ENCODE measurements around the gene SYNPO2L. TPM values are rescaled to one million over a fixed set of nuclear protein-coding genes. Genes with fewer than 3 reads are reported as not detected.

SYNPO2L gene
- total RNA-seq, 1 donor from 2014 or later = 17.2 TPM

- no peak overlapping the region for H3K9ac ChIP-seq (ENCODE audit: low read depth in 1 of 3, low read length in 3 of 3)
- no peaks in the 10 kb centered on the region for H3K9me3 ChIP-seq (ENCODE audit: control insufficient read depth in 3 of 3, low read length in 3 of 3)
- H3K27ac ChIP-seq (ENCODE audit: low read depth, low read length) = peak overlapping the region; percentile 96
- no peak overlapping the region for H3K4me3 ChIP-seq (ENCODE audit: low read length in 3 of 3)
- H3K4me1 ChIP-seq (ENCODE audit: control insufficient read depth in 3 of 3, insufficient read depth in 3 of 3, low read length in 3 of 3) = peaks cover 30 to 53% (median 53%) of the 10 kb centered on the region in 3 donors
- H3K27me3 ChIP-seq (ENCODE audit: control insufficient read depth in 3 of 3, insufficient read depth in 3 of 3, low read length in 3 of 3) = no peaks in the 10 kb centered on the region
- H3K36me3 ChIP-seq (ENCODE audit: control insufficient read depth in 3 of 3, insufficient read depth in 3 of 3, low read length in 3 of 3) = peaks cover 3 to 12% (median 10%) of the 10 kb centered on the region in 3 donors
Observed at GRCh38 chr10:73643362-73643761, 12.5 kb downstream of the SYNPO2L start.

- peak within 1 kb of the TSS; percentile 87 to 98 (median 95) for H3K9ac ChIP-seq (ENCODE audit: low read depth in 1 of 3, low read length in 3 of 3)
- H3K36me3 ChIP-seq (ENCODE audit: control insufficient read depth in 3 of 3, insufficient read depth in 3 of 3, low read length in 3 of 3) = peaks cover 0 to 19% (median 14%) of the 10 kb centered on the region in 3 donors
- peak within 1 kb of the TSS; percentile 94 for H3K27ac ChIP-seq (ENCODE audit: low read depth, low read length)
- H3K9me3 ChIP-seq (ENCODE audit: control insufficient read depth in 3 of 3, low read length in 3 of 3) = no peaks in the 10 kb centered on the region
- H3K27me3 ChIP-seq (ENCODE audit: control insufficient read depth in 3 of 3, insufficient read depth in 3 of 3, low read length in 3 of 3) = no peaks in the 10 kb centered on the region
- H3K4me3 ChIP-seq (ENCODE audit: low read length in 3 of 3) = peak within 1 kb of the TSS; percentile 90 to 93 (median 91)
- peaks cover 28 to 46% (median 44%) of the 10 kb centered on the region in 3 donors for H3K4me1 ChIP-seq (ENCODE audit: control insufficient read depth in 3 of 3, insufficient read depth in 3 of 3, low read length in 3 of 3)
Observed at GRCh38 chr10:73641328-73642060, 14.3 kb downstream of the SYNPO2L start, which contains the start of gene MYOZ1. MYOZ1 (minus strand) TSS chr10:73641474; CDS start chr10:73640017, 1,457 bp downstream.

- Histone ChIP-seq H3K9ac (ENCODE audit: low read depth in 1 of 3, low read length in 3 of 3) (peak overlapping the region; percentile 87 to 98 (median 95)), H3K9me3 (ENCODE audit: control insufficient read depth in 3 of 3, low read length in 3 of 3) (no peaks in the 10 kb centered on the region), H3K4me1 (ENCODE audit: control insufficient read depth in 3 of 3, insufficient read depth in 3 of 3, low read length in 3 of 3) (peaks cover 27 to 47% (median 43%) of the 10 kb centered on the region in 3 donors), H3K4me3 (ENCODE audit: low read length in 3 of 3) (peak overlapping the region; percentile 90 to 93 (median 91)), H3K27me3 (ENCODE audit: control insufficient read depth in 3 of 3, insufficient read depth in 3 of 3, low read length in 3 of 3) (no peaks in the 10 kb centered on the region), H3K27ac (ENCODE audit: low read depth, low read length) (peak overlapping the region; percentile 94), H3K36me3 (ENCODE audit: control insufficient read depth in 3 of 3, insufficient read depth in 3 of 3, low read length in 3 of 3) (peaks cover 3 to 22% (median 21%) of the 10 kb centered on the region in 3 donors)
Observed at GRCh38 chr10:73639286-73639685, 16.5 kb downstream of the SYNPO2L start.

DNA sequence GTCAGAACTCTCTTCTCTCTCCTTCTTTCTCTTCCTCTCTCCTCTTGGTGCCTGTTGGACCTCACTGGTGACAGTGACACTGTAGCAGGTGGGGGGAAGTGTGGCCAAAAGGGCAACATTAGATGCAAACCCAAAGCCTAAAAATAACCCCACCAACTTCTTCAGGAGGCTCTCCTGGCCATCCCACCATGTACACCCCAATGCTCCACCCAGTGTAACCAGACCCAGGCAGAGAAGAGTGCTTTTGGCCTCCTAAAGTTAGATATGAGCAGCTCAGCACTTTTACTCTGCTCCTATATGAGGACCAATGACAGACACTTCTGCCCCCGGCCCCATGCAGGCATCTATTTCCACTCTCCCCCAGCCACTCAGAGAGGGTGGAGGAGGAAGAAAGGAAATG, 20.0 kb downstream of the SYNPO2L start:
- peaks cover 25 to 48% (median 40%) of the 10 kb centered on the region in 3 donors for H3K36me3 ChIP-seq (ENCODE audit: control insufficient read depth in 3 of 3, insufficient read depth in 3 of 3, low read length in 3 of 3)
- peak overlapping the region; percentile 60 to 66 (median 60) for H3K4me3 ChIP-seq (ENCODE audit: low read length in 3 of 3)
- H3K9ac ChIP-seq (ENCODE audit: low read depth in 1 of 3, low read length in 3 of 3) = peak overlapping the region; percentile 68 to 73 (median 69)
- H3K9me3 ChIP-seq (ENCODE audit: control insufficient read depth in 3 of 3, low read length in 3 of 3) = no peaks in the 10 kb centered on the region
- H3K27ac ChIP-seq (ENCODE audit: low read depth, low read length) = peak overlapping the region; percentile 90
- H3K4me1 ChIP-seq (ENCODE audit: control insufficient read depth in 3 of 3, insufficient read depth in 3 of 3, low read length in 3 of 3) = peaks cover 24 to 38% (median 29%) of the 10 kb centered on the region in 3 donors
- H3K27me3 ChIP-seq (ENCODE audit: control insufficient read depth in 3 of 3, insufficient read depth in 3 of 3, low read length in 3 of 3) = no peaks in the 10 kb centered on the region

GRCh38 chr10:73634421-73634820, 21.4 kb downstream of the SYNPO2L start:
- Histone ChIP-seq H3K27me3 (ENCODE audit: control insufficient read depth in 3 of 3, insufficient read depth in 3 of 3, low read length in 3 of 3) (no peaks in the 10 kb centered on the region), H3K9ac (ENCODE audit: low read depth in 1 of 3, low read length in 3 of 3) (peak overlapping the region; percentile 40 to 73 (median 69)), H3K27ac (ENCODE audit: low read depth, low read length) (peak overlapping the region; percentile 90), H3K36me3 (ENCODE audit: control insufficient read depth in 3 of 3, insufficient read depth in 3 of 3, low read length in 3 of 3) (peaks cover 25 to 43% (median 32%) of the 10 kb centered on the region in 3 donors), H3K9me3 (ENCODE audit: control insufficient read depth in 3 of 3, low read length in 3 of 3) (no peaks in the 10 kb centered on the region), H3K4me1 (ENCODE audit: control insufficient read depth in 3 of 3, insufficient read depth in 3 of 3, low read length in 3 of 3) (peaks cover 24 to 38% (median 29%) of the 10 kb centered on the region in 3 donors), H3K4me3 (ENCODE audit: low read length in 3 of 3) (peak overlapping the region in 2 of 3 donors; percentile 29 to 60)

- Histone ChIP-seq H3K9me3 (ENCODE audit: control insufficient read depth in 3 of 3, low read length in 3 of 3) (no peaks in the 10 kb centered on the region), H3K36me3 (ENCODE audit: control insufficient read depth in 3 of 3, insufficient read depth in 3 of 3, low read length in 3 of 3) (peaks cover 18 to 27% (median 21%) of the 10 kb centered on the region in 3 donors), H3K4me3 (ENCODE audit: low read length in 3 of 3) (no peak overlapping the region), H3K27me3 (ENCODE audit: control insufficient read depth in 3 of 3, insufficient read depth in 3 of 3, low read length in 3 of 3) (no peaks in the 10 kb centered on the region), H3K4me1 (ENCODE audit: control insufficient read depth in 3 of 3, insufficient read depth in 3 of 3, low read length in 3 of 3) (peaks cover 3 to 33% (median 10%) of the 10 kb centered on the region in 3 donors), H3K9ac (ENCODE audit: low read depth in 1 of 3, low read length in 3 of 3) (no peak overlapping the region), H3K27ac (ENCODE audit: low read depth, low read length) (peak overlapping the region; percentile 11)
Observed at GRCh38 chr10:73629165-73629564, 26.7 kb downstream of the SYNPO2L start.

- Histone ChIP-seq H3K9me3 (ENCODE audit: control insufficient read depth in 3 of 3, low read length in 3 of 3) (no peaks in the 10 kb centered on the region), H3K4me3 (ENCODE audit: low read length in 3 of 3) (no peak overlapping the region), H3K36me3 (ENCODE audit: control insufficient read depth in 3 of 3, insufficient read depth in 3 of 3, low read length in 3 of 3) (peaks cover 11 to 20% (median 14%) of the 10 kb centered on the region in 3 donors), H3K9ac (ENCODE audit: low read depth in 1 of 3, low read length in 3 of 3) (no peak overlapping the region), H3K27ac (ENCODE audit: low read depth, low read length) (peak overlapping the region; percentile 11), H3K27me3 (ENCODE audit: control insufficient read depth in 3 of 3, insufficient read depth in 3 of 3, low read length in 3 of 3) (no peaks in the 10 kb centered on the region), H3K4me1 (ENCODE audit: control insufficient read depth in 3 of 3, insufficient read depth in 3 of 3, low read length in 3 of 3) (peaks cover 3 to 26% (median 6%) of the 10 kb centered on the region in 3 donors)
Observed at GRCh38 chr10:73628405-73628804, 27.4 kb downstream of the SYNPO2L start.

- Histone ChIP-seq H3K4me3 (ENCODE audit: low read length in 3 of 3) (peak overlapping the region in 1 of 3 donors; percentile 26), H3K36me3 (ENCODE audit: control insufficient read depth in 3 of 3, insufficient read depth in 3 of 3, low read length in 3 of 3) (peaks cover 11 to 16% (median 11%) of the 10 kb centered on the region in 3 donors), H3K4me1 (ENCODE audit: control insufficient read depth in 3 of 3, insufficient read depth in 3 of 3, low read length in 3 of 3) (peaks cover 3 to 24% (median 6%) of the 10 kb centered on the region in 3 donors), H3K27me3 (ENCODE audit: control insufficient read depth in 3 of 3, insufficient read depth in 3 of 3, low read length in 3 of 3) (no peaks in the 10 kb centered on the region), H3K9me3 (ENCODE audit: control insufficient read depth in 3 of 3, low read length in 3 of 3) (no peaks in the 10 kb centered on the region), H3K9ac (ENCODE audit: low read depth in 1 of 3, low read length in 3 of 3) (no peak overlapping the region), H3K27ac (ENCODE audit: low read depth, low read length) (no peak overlapping the region)
Observed at GRCh38 chr10:73627300-73627699, 28.5 kb downstream of the SYNPO2L start.

GRCh38 chr10:73625884-73626752, 29.7 kb downstream of the SYNPO2L start:
- H3K9ac ChIP-seq (ENCODE audit: low read depth in 1 of 3, low read length in 3 of 3) = peak overlapping the region; percentile 83 to 89 (median 86)
- peaks cover 0 to 4% (median 1%) of the 10 kb centered on the region in 3 donors for H3K36me3 ChIP-seq (ENCODE audit: control insufficient read depth in 3 of 3, insufficient read depth in 3 of 3, low read length in 3 of 3)
- H3K27ac ChIP-seq (ENCODE audit: low read depth, low read length) = peak overlapping the region; percentile 83
- H3K4me1 ChIP-seq (ENCODE audit: control insufficient read depth in 3 of 3, insufficient read depth in 3 of 3, low read length in 3 of 3) = peaks cover 3 to 24% (median 6%) of the 10 kb centered on the region in 3 donors
- H3K27me3 ChIP-seq (ENCODE audit: control insufficient read depth in 3 of 3, insufficient read depth in 3 of 3, low read length in 3 of 3) = no peaks in the 10 kb centered on the region
- H3K4me3 ChIP-seq (ENCODE audit: low read length in 3 of 3) = peak overlapping the region; percentile 79 to 90 (median 87)
- H3K9me3 ChIP-seq (ENCODE audit: control insufficient read depth in 3 of 3, low read length in 3 of 3) = no peaks in the 10 kb centered on the region

All from skeletal muscle tissue (tissue), 4 donors.